ENCODE data around the gene PTPN4.

- TF ChIP-seq POLR2A (IDR thresholded peaks at IDR 0.05) = no peak
- TF ChIP-seq POLR2AphosphoS5 (IDR thresholded peaks at IDR 0.05) = no peak
These were observed 90.3 kb downstream of the PTPN4 start for GRCh38 chr2:119849838-119850565.
